H1 (cell line): Measurements from ENCODE around the gene SAMD7. TPM values are rescaled to one million over a fixed set of nuclear protein-coding genes. Genes with fewer than 3 reads are reported as not detected.

ENCODE experiments used
- CTCF ChIA-PET: fragments of 300-600 bp; sonication (Branson Sonifier 250); formaldehyde crosslinking; loops from one replicate; lab custom pipeline; 2021; ENCODE audit not compliant: partially characterized antibody; lab: Charles Lee
- POLR2A ChIA-PET: fragments of 300-600 bp; sonication (Branson Sonifier 250); formaldehyde crosslinking; loops from one replicate; lab custom pipeline; 2021; ENCODE audit warnings: inconsistent platforms; ENCODE audit not compliant: partially characterized antibody; lab: Charles Lee
- DNase-seq, 2 experiments: peaks; one replicate each; pipeline versions ENCODE4 v3.0.0 to v3.0.0-alpha.2; 2010 to 2022; ENCODE audit warnings: low spot score in 2 of 2, low read depth in 1 of 2, mixed read lengths in 1 of 2
- FAIRE-seq: peaks from 2 replicates; lab custom pipeline; 2011; peaks lifted over from hg19 to GRCh38; lab: Jason Lieb, UNC
- H2AFZ ChIP-seq: 2 replicates; pipeline ENCODE4 v1.8.1; 2012; ENCODE audit warnings: low read length, inconsistent platforms
- H2AK5ac ChIP-seq: 2 replicates; pipeline ENCODE4 v1.6.1; 2013; ENCODE audit warnings: low read depth, low read length
- H2BK120ac ChIP-seq: replicated peaks from 2 replicates; pipeline ENCODE3; 2013; ENCODE audit warnings: low read depth, low read length, inconsistent platforms
- H2BK12ac ChIP-seq: 2 replicates; pipeline ENCODE4 v1.6.1; 2013; ENCODE audit warnings: low read depth, low read length
- H2BK15ac ChIP-seq: 2 replicates; pipeline ENCODE4 v1.6.1; 2013; ENCODE audit warnings: low read length
- H2BK20ac ChIP-seq: 2 replicates; pipeline ENCODE4 v1.6.1; 2013; ENCODE audit warnings: low read length
- H2BK5ac ChIP-seq: 2 replicates; pipeline ENCODE4 v1.6.1; 2013; ENCODE audit warnings: low read depth, low read length
- H3K14ac ChIP-seq: 2 replicates; pipeline ENCODE4 v1.6.1; 2013; ENCODE audit warnings: inconsistent platforms; ENCODE audit not compliant: insufficient read length
- H3K18ac ChIP-seq: 2 replicates; pipeline ENCODE4 v1.6.1; 2013; ENCODE audit warnings: low read length; ENCODE audit errors: extremely low read depth
- H3K23ac ChIP-seq: 2 replicates; pipeline ENCODE4 v1.6.1; 2013; ENCODE audit warnings: inconsistent platforms; ENCODE audit not compliant: insufficient read length
- H3K23me2 ChIP-seq: 2 replicates; pipeline ENCODE4 v1.6.1; 2013; ENCODE audit warnings: low read depth, low read length
- H3K27ac ChIP-seq: 2 replicates; pipeline ENCODE4 v1.6.1; 2011; ENCODE audit warnings: low read depth, low read length, inconsistent platforms
- H3K27me3 ChIP-seq, 4 experiments: replicated peaks in 1 of 4; 1 replicate in 1 of 4; 2 replicates in 3 of 4; pipeline versions ENCODE4 v1.6.1 to v1.8.1; 2011 to 2013; ENCODE audit warnings: low read length in 3 of 4, mild to moderate bottlenecking in 3 of 4, inconsistent platforms in 2 of 4, mixed read lengths in 2 of 4, moderate library complexity in 1 of 4; ENCODE audit not compliant: control insufficient read depth in 3 of 4, insufficient read depth in 3 of 4; ENCODE audit errors: extremely low read depth in 1 of 4
- H3K36me3 ChIP-seq, 4 experiments: 2 replicates each; pipeline versions ENCODE4 v1.6.1 to v1.8.1; 2011 to 2013; ENCODE audit warnings: mild to moderate bottlenecking in 4 of 4, low read length in 3 of 4, moderate library complexity in 2 of 4, control low read depth in 1 of 4, inconsistent platforms in 1 of 4; ENCODE audit not compliant: insufficient read depth in 4 of 4, control insufficient read depth in 2 of 4
- H3K4ac ChIP-seq: replicated peaks from 2 replicates; pipeline ENCODE3; 2013; ENCODE audit warnings: low read length, low read depth, mixed read lengths, inconsistent platforms; ENCODE audit not compliant: insufficient read length
- H3K4me1 ChIP-seq, 4 experiments: replicated peaks in 1 of 4; 1 replicate in 1 of 4; 2 replicates in 3 of 4; pipeline versions ENCODE4 v1.6.1 to v1.8.1; 2011 to 2013; ENCODE audit warnings: low read length in 3 of 4, inconsistent platforms in 2 of 4, mixed read lengths in 1 of 4; ENCODE audit not compliant: insufficient read depth in 4 of 4, control insufficient read depth in 3 of 4
- H3K4me2 ChIP-seq, 2 experiments: 2 replicates each; pipeline versions ENCODE4 v1.6.1 to v1.8.1; 2011 to 2013; ENCODE audit warnings: low read depth in 2 of 2, low read length in 2 of 2, control low read depth in 1 of 2, inconsistent platforms in 1 of 2, mild to moderate bottlenecking in 1 of 2; ENCODE audit not compliant: insufficient read depth in 1 of 2
- H3K4me3 ChIP-seq, 4 experiments: fragments of 200-600, 300-600 bp in 1 of 4; sonication (generic), shearing (Covaris generic), sonication (Bioruptor Twin) in 1 of 4; 2 replicates each; pipeline versions ENCODE4 v1.5.1 to v1.8.1; 2011 to 2016; ENCODE audit warnings: low read length in 4 of 4, low read depth in 3 of 4, control low read depth in 2 of 4, inconsistent platforms in 2 of 4, mild to moderate bottlenecking in 2 of 4, mixed read lengths in 1 of 4, moderate library complexity in 1 of 4; ENCODE audit not compliant: insufficient read depth in 2 of 4; ENCODE audit errors: extremely low read depth in 1 of 4
- H3K56ac ChIP-seq: replicated peaks from 2 replicates; pipeline ENCODE3; 2013; ENCODE audit warnings: low read depth, mild to moderate bottlenecking, mixed read lengths, low read length, inconsistent platforms; ENCODE audit not compliant: insufficient read length
- H3K79me1 ChIP-seq: 2 replicates; pipeline ENCODE4 v1.6.1; 2013; ENCODE audit warnings: low read depth, low read length, control low read depth
- H3K79me2 ChIP-seq, 2 experiments: 2 replicates each; pipeline versions ENCODE4 v1.6.1 to v1.8.1; 2012 to 2013; ENCODE audit warnings: low read length in 2 of 2, mild to moderate bottlenecking in 2 of 2, inconsistent platforms in 1 of 2; ENCODE audit not compliant: insufficient read depth in 2 of 2, control insufficient read depth in 1 of 2
- H3K9ac ChIP-seq, 4 experiments: replicated peaks in 1 of 4; 1 replicate in 1 of 4; 2 replicates in 3 of 4; pipeline versions ENCODE4 v1.6.1 to v1.8.1; 2011 to 2013; ENCODE audit warnings: low read depth in 3 of 4, low read length in 3 of 4, control low read depth in 2 of 4, mild to moderate bottlenecking in 2 of 4, moderate library complexity in 2 of 4, inconsistent platforms in 1 of 4; ENCODE audit errors: extremely low read depth in 1 of 4
- H3K9me3 ChIP-seq, 2 experiments: 2 replicates each; pipeline versions ENCODE4 v1.6.1 to v1.8.1; 2012 to 2013; ENCODE audit warnings: mild to moderate bottlenecking in 2 of 2, moderate library complexity in 2 of 2, control low read depth in 1 of 2, inconsistent platforms in 1 of 2, low read depth in 1 of 2, low read length in 1 of 2, mixed read lengths in 1 of 2; ENCODE audit not compliant: insufficient read depth in 2 of 2
- H4K20me1 ChIP-seq, 2 experiments: replicated peaks in 1 of 2; 2 replicates each; pipeline versions ENCODE3 to v1.8.1; 2011 to 2013; ENCODE audit warnings: inconsistent platforms in 2 of 2, low read length in 2 of 2, mild to moderate bottlenecking in 1 of 2; ENCODE audit not compliant: insufficient read depth in 2 of 2, control insufficient read depth in 1 of 2
- H4K5ac ChIP-seq: 2 replicates; pipeline ENCODE4 v1.6.1; 2013; ENCODE audit warnings: low read length, low read depth, mixed read lengths, inconsistent platforms; ENCODE audit not compliant: insufficient read length
- H4K8ac ChIP-seq: 2 replicates; pipeline ENCODE4 v1.8.0; 2013; ENCODE audit warnings: mild to moderate bottlenecking, moderate library complexity, low read length, inconsistent platforms; ENCODE audit not compliant: insufficient read depth; ENCODE audit errors: extremely low read depth
- H4K91ac ChIP-seq: replicated peaks from 2 replicates; pipeline ENCODE3; 2013; ENCODE audit warnings: low read length, mixed read lengths, inconsistent platforms; ENCODE audit not compliant: insufficient read length
- CEBPB ChIP-seq: IDR thresholded peaks from 2 replicates; pipeline ENCODE4 v1.6.1; 2012; ENCODE audit warnings: low read depth, low read length
- GTF2F1 ChIP-seq: IDR thresholded peaks from 2 replicates; pipeline ENCODE4 v1.6.1; 2012; ENCODE audit warnings: low read depth, low read length, improper control_type of control experiment, borderline replicate concordance
- JUND ChIP-seq: IDR thresholded peaks from 2 replicates; pipeline ENCODE4 v1.6.1; 2011; ENCODE audit warnings: mild to moderate bottlenecking, improper control_type of control experiment, low read length
- WGBS, 2 experiments: shearing (Covaris generic) in 1 of 2; methylation state at CpG; one replicate each; pipeline versions ENCODE4 v1.1.6 to v1.1.7; 2013 to 2015; ENCODE audit warnings: low lambda C conversion rate in 2 of 2, mixed read lengths in 2 of 2, inconsistent platforms in 1 of 2, low coverage in 1 of 2, missing lambda C conversion rate in 1 of 2; ENCODE audit not compliant: insufficient replicate concordance in 2 of 2, insufficient coverage in 1 of 2, insufficient read length in 1 of 2; ENCODE audit errors: extremely low coverage in 1 of 2, missing lambda C conversion rate in 1 of 2; 5-methylcytosine and 5-hydroxymethylcytosine counted together
- polyA plus RNA-seq, 7 experiments: library from polyadenylated mRNA; depleted of rRNA in 3 of 7; stranded (reverse) in 5 of 7; unstranded in 2 of 7; fragments of >200 nt in 5 of 7; fragments of 200-250 nt in 2 of 7; gene quantifications; 1 replicate in 5 of 7; 2 replicates in 1 of 7; 4 replicates in 1 of 7; pipeline versions ENCODE4 v1.2.1 to v1.2.3, GENCODE V29; 2011 to 2013; ENCODE audit warnings: missing spikeins in 2 of 7, mixed read lengths in 2 of 7
- total RNA-seq: library from RNA; stranded (reverse); fragmentation: NEBNext Ultra II Directional; extraction: Animal tissue kit (Norgen Biotek cat#: 25700); gene quantifications from 2 replicates; pipeline ENCODE4 v1.2.1, GENCODE V29; 2021

The SAMD7 gene
- total and polyA plus RNA-seq, 2 of the 8 experiments (the other 6 are each of a cell fraction or from before 2014, with no cell fraction given) = not detected

DNA sequence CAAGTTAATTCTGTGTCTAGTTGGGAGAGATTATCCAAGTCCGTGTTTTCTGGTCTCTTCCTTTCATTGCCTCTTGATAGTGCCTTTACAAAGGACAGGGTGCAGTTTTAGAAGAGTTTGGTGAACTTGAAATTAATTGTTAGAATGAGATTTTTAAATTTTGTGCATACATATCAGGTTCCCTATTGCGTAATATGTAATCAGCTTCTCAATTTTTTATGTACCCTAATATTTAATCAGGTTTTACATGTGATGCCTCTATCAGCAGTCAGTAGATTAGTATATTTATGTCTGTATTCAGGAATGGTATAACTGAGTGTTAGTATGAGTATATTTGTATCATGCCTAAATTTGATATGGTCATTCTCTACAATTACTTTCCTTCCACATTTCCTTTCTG, 60.1 kb downstream of the SAMD7 start:
- no peak overlapping the region for H2BK20ac ChIP-seq
- no peak overlapping the region for H3K14ac ChIP-seq
- H2BK5ac ChIP-seq = no peak overlapping the region
- POLR2A ChIA-PET = no interaction called here
- WGBS, 2 experiments = 98% methylated on average over 2 of the region's 2 CpGs; no CpG with 5 or more reads in 1 of the 2 experiments
- no peak overlapping the region for H3K18ac ChIP-seq
- FAIRE-seq (no peak), DNase-seq (no peak)
- no peak overlapping the region for H3K4ac ChIP-seq
- H3K23ac ChIP-seq = no peak overlapping the region
- H3K79me1 ChIP-seq = peaks cover 3% of the 10 kb centered on the region; the same call in 1 of the 2 replicates
- H4K5ac ChIP-seq = no peak overlapping the region
- H3K79me2 ChIP-seq = peaks cover 17 to 87% of the 10 kb centered on the region in 2 experiments
- H3K4me3 ChIP-seq = no peak overlapping the region
- H3K4me2 ChIP-seq = no peak overlapping the region
- peaks cover 3% of the 10 kb centered on the region; the same call in 1 of the 2 replicates for H3K23me2 ChIP-seq
- no peak overlapping the region for H4K91ac ChIP-seq
- no peak overlapping the region for H3K27ac ChIP-seq
- no peak overlapping the region for H2AK5ac ChIP-seq
- no peaks in the 10 kb centered on the region for H3K27me3 ChIP-seq
- no peak overlapping the region for H2AFZ ChIP-seq
- peaks cover 0 to 7% (median 0%) of the 10 kb centered on the region in 4 experiments; a peak in 1 of 7 replicates for H3K4me1 ChIP-seq
- no peaks in the 10 kb centered on the region for H3K9me3 ChIP-seq
- H4K20me1 ChIP-seq = peaks cover 8% of the 10 kb centered on the region in 2 experiments
- H2BK15ac ChIP-seq = no peak overlapping the region
- H4K8ac ChIP-seq = no peak overlapping the region
- TF ChIP-seq GTF2F1 (no peak), JUND (no peak), CEBPB (peak; percentile 89; the same call in 1 of the 2 replicates)
- no peak overlapping the region for H2BK12ac ChIP-seq
- H3K9ac ChIP-seq = no peak overlapping the region
- no peak overlapping the region for H3K56ac ChIP-seq
- peaks cover 0 to 26% (median 3%) of the 10 kb centered on the region in 4 experiments; a peak in 5 of 8 replicates for H3K36me3 ChIP-seq
- H2BK120ac ChIP-seq = no peak overlapping the region
- CTCF ChIA-PET = no interaction called here
